VCaP (cell line): ENCODE measurements around the gene ZNF608.
A peak's percentile ranks its signal among the peaks of the same experiment; 100 is the strongest.

Experiments used
- H3K27ac ChIP-seq: fragments of 450-650 bp; 2 replicates; pipeline ENCODE4 v1.5.1; 2017
- CTCF ChIP-seq: fragments of 450-650 bp; conservative IDR thresholded peaks from 2 replicates; pipeline ENCODE4 v1.5.1; 2017; ENCODE audit warnings: mild to moderate bottlenecking, moderate library complexity

The ZNF608 gene

GRCh38 chr5:124718380-124718789 is 28.1 kb downstream of the ZNF608 start:
- no peak for TF ChIP-seq CTCF
- peak overlapping the region; percentile 8 for H3K27ac ChIP-seq

GRCh38 chr5:124716169-124716568 is 30.3 kb downstream of the ZNF608 start:
- no peak overlapping the region for H3K27ac ChIP-seq
- TF ChIP-seq CTCF, result no peak

- H3K27ac ChIP-seq, result no peak overlapping the region
- TF ChIP-seq CTCF, result no peak
Measured at GRCh38 chr5:124714910-124715309, 31.5 kb downstream of the ZNF608 start.

GRCh38 chr5:124713595-124713994 is 32.8 kb downstream of the ZNF608 start:
- no peak for TF ChIP-seq CTCF
- H3K27ac ChIP-seq, result no peak overlapping the region

DNA sequence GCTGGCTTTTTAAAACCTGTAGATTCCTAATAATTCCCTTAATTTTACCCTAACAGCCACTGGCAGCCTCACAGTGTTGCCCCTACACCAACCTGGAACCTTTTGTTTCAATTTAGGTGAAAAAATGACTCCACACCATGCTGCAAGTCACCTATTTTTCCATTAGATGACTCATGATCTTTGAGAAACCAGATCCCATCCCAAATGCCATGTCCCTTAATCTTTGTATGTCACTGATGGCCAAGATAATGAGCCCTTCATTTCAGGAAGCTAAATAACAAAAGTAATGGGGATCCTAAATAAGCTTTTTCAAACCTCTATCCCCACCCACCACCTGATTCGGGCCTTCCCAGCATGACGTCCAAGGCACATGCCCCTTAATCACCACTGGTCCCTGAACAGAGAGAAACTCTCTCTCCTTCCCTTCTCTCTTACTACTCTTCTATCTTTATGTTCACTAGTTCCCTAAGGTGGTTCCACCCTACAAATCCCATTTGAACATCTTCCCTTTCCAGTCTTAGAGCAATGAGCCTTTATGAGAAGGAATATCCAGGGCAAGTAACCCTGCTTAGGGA is 33.6 kb downstream of the ZNF608 start:
- no peak for TF ChIP-seq CTCF

DNA sequence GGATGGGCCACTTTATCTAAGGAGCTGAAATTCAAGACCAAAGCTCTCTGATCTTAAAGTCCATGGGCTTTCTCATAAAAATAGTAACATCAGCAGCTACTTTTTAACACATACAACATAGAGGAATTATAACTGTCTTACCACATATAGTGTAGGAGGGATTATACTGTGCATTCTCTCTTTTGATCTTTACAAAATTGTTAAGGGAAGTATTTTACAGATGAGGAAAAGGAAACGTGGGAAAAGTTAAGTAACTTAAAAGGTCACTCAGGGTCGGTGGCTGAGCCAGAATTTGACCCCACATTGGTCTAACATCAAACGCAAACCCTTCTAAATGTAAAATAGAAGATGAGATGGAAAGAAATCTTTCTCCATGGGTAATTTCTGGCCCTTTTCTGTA is 38.4 kb downstream of the ZNF608 start:
- no peak overlapping the region for H3K27ac ChIP-seq
- no peak for TF ChIP-seq CTCF

More for the DNA sequence above, 33.6 kb downstream of the ZNF608 start:
- H3K27ac ChIP-seq, result no peak overlapping the region

GRCh38 chr5:124707520-124707919 is 38.9 kb downstream of the ZNF608 start:
- no peak overlapping the region for H3K27ac ChIP-seq
- no peak for TF ChIP-seq CTCF
